ENCODE measurements around the gene SELE. TPM values are rescaled to one million over a fixed set of nuclear protein-coding genes. Genes with fewer than 3 reads are reported as not detected.

SELE gene
- total RNA-seq (not detected in 2 replicates), polyA plus RNA-seq (not detected in 2 replicates), polyA minus RNA-seq (ENCODE audit: low replicate concordance) (not detected in 2 replicates)
- polyA plus RNA-seq (2012): not detected in 2 replicates

GRCh38 chr1:169733924-169734323, at the start of gene SELE:
SELE (minus strand) TSS chr1:169734079; CDS start chr1:169733612, 467 bp downstream.
- no peak within 1 kb of the TSS for H3K4me3 ChIP-seq (replicated peaks in 1 of 4; ENCODE audit: control extremely low read depth in 1 of 4, insufficient read depth in 1 of 4, low read depth in 3 of 4, low read length in 4 of 4)
- no peak for DNase-seq (ENCODE audit: low read depth in 2 of 2)
- H3K4me2 ChIP-seq (ENCODE audit: extremely low read depth, insufficient read depth, low read length): no peak within 1 kb of the TSS
- H4K20me1 ChIP-seq (ENCODE audit: control insufficient read depth, extremely low read depth, insufficient read depth, low read length): no peaks in the 10 kb centered on the region
- no peaks in the 10 kb centered on the region for H3K36me3 ChIP-seq (ENCODE audit: control insufficient read depth, insufficient read depth, low read length)
- H3K79me2 ChIP-seq (ENCODE audit: control insufficient read depth, insufficient read depth, low read length): no peaks in the 10 kb centered on the region
- no peak for TF ChIP-seq EZH2 (IDR thresholded peaks at IDR 0.05; ENCODE audit: low read length, missing control alignments)
- TF ChIP-seq, protein P1, sequence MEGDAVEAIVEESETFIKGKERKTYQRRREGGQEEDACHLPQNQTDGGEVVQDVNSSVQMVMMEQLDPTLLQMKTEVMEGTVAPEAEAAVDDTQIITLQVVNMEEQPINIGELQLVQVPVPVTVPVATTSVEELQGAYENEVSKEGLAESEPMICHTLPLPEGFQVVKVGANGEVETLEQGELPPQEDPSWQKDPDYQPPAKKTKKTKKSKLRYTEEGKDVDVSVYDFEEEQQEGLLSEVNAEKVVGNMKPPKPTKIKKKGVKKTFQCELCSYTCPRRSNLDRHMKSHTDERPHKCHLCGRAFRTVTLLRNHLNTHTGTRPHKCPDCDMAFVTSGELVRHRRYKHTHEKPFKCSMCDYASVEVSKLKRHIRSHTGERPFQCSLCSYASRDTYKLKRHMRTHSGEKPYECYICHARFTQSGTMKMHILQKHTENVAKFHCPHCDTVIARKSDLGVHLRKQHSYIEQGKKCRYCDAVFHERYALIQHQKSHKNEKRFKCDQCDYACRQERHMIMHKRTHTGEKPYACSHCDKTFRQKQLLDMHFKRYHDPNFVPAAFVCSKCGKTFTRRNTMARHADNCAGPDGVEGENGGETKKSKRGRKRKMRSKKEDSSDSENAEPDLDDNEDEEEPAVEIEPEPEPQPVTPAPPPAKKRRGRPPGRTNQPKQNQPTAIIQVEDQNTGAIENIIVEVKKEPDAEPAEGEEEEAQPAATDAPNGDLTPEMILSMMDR (conservative IDR thresholded peaks at IDR 0.05 in 1 of 2, IDR thresholded peaks at IDR 0.05 in 1 of 2; ENCODE audit: low read depth in 1 of 2, low read length in 2 of 2): no peak
- no peak within 1 kb of the TSS for H3K9ac ChIP-seq (ENCODE audit: insufficient read depth, low read length)
- H3K27me3 ChIP-seq (ENCODE audit: control insufficient read depth, insufficient read depth, low read length): peaks cover 2% of the 10 kb centered on the region
- H3K9me3 ChIP-seq (ENCODE audit: control insufficient read depth, insufficient read depth, low read depth, low read length): no peaks in the 10 kb centered on the region
- no peak within 1 kb of the TSS for H2AFZ ChIP-seq (ENCODE audit: low read length)
- H3K4me1 ChIP-seq (ENCODE audit: control insufficient read depth, extremely low read depth, insufficient read depth, low read length): no peaks in the 10 kb centered on the region
- H3K27ac ChIP-seq (ENCODE audit: insufficient read depth, low read length): no peak within 1 kb of the TSS

DNA sequence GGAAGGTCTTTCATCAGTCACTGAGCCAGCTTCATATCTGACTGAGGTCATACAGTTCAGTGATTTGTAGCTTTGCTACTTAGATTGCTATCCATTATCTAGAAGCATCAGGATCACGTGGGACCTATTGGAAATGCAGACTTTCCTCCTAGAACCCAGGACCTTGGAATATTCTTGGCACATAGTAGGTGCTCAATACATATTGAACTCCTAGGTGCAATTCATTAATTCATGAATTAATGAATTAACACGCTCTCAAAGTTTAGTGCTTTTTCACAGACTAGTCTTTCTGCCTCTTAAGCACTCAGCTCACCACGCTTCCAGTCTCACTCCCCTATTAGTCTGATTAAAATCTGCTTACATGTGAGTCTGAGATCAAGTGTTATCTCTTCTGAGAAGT, 48.7 kb upstream of the SELE start:
- no peaks in the 10 kb centered on the region for H3K79me2 ChIP-seq (ENCODE audit: control insufficient read depth, insufficient read depth, low read length)
- H3K4me2 ChIP-seq (ENCODE audit: extremely low read depth, insufficient read depth, low read length): no peak overlapping the region
- no peak overlapping the region for H2AFZ ChIP-seq (ENCODE audit: low read length)
- H3K4me1 ChIP-seq (ENCODE audit: control insufficient read depth, extremely low read depth, insufficient read depth, low read length): peaks cover 6% of the 10 kb centered on the region
- peaks cover 2% of the 10 kb centered on the region for H3K27me3 ChIP-seq (ENCODE audit: control insufficient read depth, insufficient read depth, low read length)
- no peak for TF ChIP-seq EZH2 (IDR thresholded peaks at IDR 0.05; ENCODE audit: low read length, missing control alignments)
- TF ChIP-seq, protein P1 (conservative IDR thresholded peaks at IDR 0.05 in 1 of 2, IDR thresholded peaks at IDR 0.05 in 1 of 2; ENCODE audit: low read depth in 1 of 2, low read length in 2 of 2): no peak
- H3K4me3 ChIP-seq (replicated peaks in 1 of 4; ENCODE audit: control extremely low read depth in 1 of 4, insufficient read depth in 1 of 4, low read depth in 3 of 4, low read length in 4 of 4): no peak overlapping the region
- H3K27ac ChIP-seq (ENCODE audit: insufficient read depth, low read length): no peak overlapping the region
- H3K9ac ChIP-seq (ENCODE audit: insufficient read depth, low read length): no peak overlapping the region
- H3K9me3 ChIP-seq (ENCODE audit: control insufficient read depth, insufficient read depth, low read depth, low read length): no peaks in the 10 kb centered on the region
- no peaks in the 10 kb centered on the region for H4K20me1 ChIP-seq (ENCODE audit: control insufficient read depth, extremely low read depth, insufficient read depth, low read length)
- no peaks in the 10 kb centered on the region for H3K36me3 ChIP-seq (ENCODE audit: control insufficient read depth, insufficient read depth, low read length)
- DNase-seq (ENCODE audit: low read depth in 2 of 2): no peak

DNA sequence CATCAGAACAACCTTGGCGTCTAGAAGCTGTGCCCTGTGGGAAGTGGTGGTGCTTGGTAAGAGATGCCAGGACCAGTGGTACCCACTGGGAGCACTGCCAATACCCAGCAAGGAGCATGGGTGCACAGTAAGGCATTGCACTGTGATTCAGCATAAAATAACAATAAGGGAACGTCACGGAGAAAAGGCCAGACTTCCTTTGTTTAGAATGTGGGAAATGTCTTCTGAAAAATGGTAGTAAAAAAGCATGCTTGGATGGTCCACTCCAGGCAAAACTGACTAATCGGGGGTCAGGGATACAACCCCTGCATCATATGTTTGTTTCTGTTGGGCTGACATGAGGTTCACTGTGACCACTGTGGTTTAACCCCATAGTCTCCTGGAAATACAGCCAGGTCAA, 46.1 kb upstream of the SELE start:
- H3K4me3 ChIP-seq (replicated peaks in 1 of 4; ENCODE audit: control extremely low read depth in 1 of 4, insufficient read depth in 1 of 4, low read depth in 3 of 4, low read length in 4 of 4): no peak overlapping the region
- peaks cover 6% of the 10 kb centered on the region for H3K4me1 ChIP-seq (ENCODE audit: control insufficient read depth, extremely low read depth, insufficient read depth, low read length)
- no peaks in the 10 kb centered on the region for H3K9me3 ChIP-seq (ENCODE audit: control insufficient read depth, insufficient read depth, low read depth, low read length)
- no peaks in the 10 kb centered on the region for H3K79me2 ChIP-seq (ENCODE audit: control insufficient read depth, insufficient read depth, low read length)
- H4K20me1 ChIP-seq (ENCODE audit: control insufficient read depth, extremely low read depth, insufficient read depth, low read length): no peaks in the 10 kb centered on the region
- no peak overlapping the region for H2AFZ ChIP-seq (ENCODE audit: low read length)
- DNase-seq (ENCODE audit: low read depth in 2 of 2): peak; percentile 68 to 81
- H3K36me3 ChIP-seq (ENCODE audit: control insufficient read depth, insufficient read depth, low read length): no peaks in the 10 kb centered on the region
- H3K27ac ChIP-seq (ENCODE audit: insufficient read depth, low read length): no peak overlapping the region
- H3K27me3 ChIP-seq (ENCODE audit: control insufficient read depth, insufficient read depth, low read length): no peaks in the 10 kb centered on the region
- H3K4me2 ChIP-seq (ENCODE audit: extremely low read depth, insufficient read depth, low read length): peak overlapping the region; percentile 40
- TF ChIP-seq EZH2 (IDR thresholded peaks at IDR 0.05; ENCODE audit: low read length, missing control alignments): no peak
- TF ChIP-seq, protein P1 (conservative IDR thresholded peaks at IDR 0.05 in 1 of 2, IDR thresholded peaks at IDR 0.05 in 1 of 2; ENCODE audit: low read depth in 1 of 2, low read length in 2 of 2): no peak
- H3K9ac ChIP-seq (ENCODE audit: insufficient read depth, low read length): no peak overlapping the region
